Hepatic stellate cell (primary cell): ENCODE measurements around the gene HLX.

Source experiments
- DNase-seq: peaks from one replicate; pipeline ENCODE4 v3.0.0; 2011; ENCODE audit warnings: low spot score

Gene HLX

DNA sequence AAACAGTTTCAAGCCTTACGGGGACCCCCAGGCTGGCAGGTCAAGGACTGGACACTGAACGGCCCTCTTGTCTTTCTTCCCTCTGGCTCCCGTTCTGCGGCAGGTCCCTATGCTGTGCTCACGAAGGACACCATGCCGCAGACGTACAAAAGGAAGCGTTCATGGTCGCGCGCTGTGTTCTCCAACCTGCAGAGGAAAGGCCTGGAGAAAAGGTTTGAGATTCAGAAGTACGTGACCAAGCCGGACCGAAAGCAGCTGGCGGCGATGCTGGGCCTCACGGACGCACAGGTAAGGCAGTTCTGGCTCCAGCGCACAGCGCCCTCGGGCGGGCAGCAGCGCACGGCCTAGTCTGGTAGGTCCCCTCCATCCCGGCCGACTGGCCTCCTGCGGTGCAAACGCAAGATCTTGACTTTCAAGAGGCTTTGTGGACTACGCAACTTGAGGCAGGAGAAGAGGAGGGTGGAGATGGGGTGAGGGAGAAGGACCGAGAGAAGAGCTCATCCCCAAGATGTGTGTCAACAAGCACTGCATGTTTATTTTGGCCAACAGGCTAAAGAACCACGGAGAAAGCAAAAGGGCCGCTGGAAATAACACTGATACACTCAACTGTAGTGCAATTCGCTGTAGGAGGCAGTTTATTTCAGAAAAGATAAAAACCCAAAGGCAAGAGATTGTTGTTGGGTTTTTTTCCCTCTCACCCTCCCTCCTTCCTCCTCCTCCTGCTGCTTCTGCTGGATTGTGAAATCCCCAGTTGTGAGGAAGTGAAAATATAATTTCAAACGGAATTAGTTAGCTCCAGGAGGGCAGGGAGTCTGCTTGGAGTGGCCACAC is 3.0 kb downstream of the HLX start:
- DNase-seq: peak; percentile 75

DNA sequence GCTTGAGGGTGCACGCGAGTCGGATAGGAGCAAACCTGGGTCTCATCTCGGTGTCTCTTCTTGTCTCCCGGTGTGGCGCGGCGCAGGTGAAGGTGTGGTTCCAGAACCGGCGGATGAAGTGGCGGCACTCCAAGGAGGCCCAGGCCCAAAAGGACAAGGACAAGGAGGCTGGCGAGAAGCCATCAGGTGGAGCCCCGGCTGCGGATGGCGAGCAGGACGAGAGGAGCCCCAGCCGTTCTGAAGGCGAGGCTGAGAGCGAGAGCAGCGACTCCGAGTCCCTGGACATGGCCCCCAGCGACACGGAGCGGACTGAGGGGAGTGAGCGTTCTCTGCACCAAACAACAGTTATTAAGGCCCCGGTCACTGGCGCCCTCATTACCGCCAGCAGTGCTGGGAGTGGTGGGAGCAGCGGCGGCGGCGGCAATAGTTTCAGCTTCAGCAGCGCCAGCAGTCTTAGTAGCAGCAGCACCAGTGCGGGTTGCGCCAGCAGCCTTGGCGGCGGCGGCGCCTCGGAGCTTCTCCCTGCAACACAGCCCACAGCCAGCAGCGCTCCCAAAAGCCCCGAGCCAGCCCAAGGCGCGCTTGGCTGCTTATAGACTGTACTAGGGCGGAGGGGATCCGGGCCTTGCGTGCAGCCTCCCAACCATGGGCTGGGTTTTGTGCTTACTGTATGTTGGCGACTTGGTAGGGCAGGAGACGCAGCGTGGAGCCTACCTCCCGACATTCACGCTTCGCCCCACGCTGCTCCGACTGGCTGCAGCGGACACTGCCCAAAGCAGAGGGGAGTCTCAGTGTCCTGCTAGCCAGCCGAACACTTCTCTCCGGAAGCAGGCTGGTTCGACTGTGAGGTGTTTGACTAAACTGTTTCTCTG is 5.1 kb downstream of the HLX start:
- DNase-seq: peak; percentile 43

- no peak for DNase-seq
Observed at GRCh38 chr1:220884981-220885918, 6.0 kb downstream of the HLX start.

GRCh38 chr1:220885971-220886370 is 6.7 kb downstream of the HLX start:
- DNase-seq: no peak

- no peak for DNase-seq
Observed at GRCh38 chr1:220886470-220887201, 7.4 kb downstream of the HLX start.

GRCh38 chr1:220887202-220887519 is 7.9 kb downstream of the HLX start:
- DNase-seq: no peak

- DNase-seq: no peak
Observed at GRCh38 chr1:220887520-220888416, 8.5 kb downstream of the HLX start.

DNA sequence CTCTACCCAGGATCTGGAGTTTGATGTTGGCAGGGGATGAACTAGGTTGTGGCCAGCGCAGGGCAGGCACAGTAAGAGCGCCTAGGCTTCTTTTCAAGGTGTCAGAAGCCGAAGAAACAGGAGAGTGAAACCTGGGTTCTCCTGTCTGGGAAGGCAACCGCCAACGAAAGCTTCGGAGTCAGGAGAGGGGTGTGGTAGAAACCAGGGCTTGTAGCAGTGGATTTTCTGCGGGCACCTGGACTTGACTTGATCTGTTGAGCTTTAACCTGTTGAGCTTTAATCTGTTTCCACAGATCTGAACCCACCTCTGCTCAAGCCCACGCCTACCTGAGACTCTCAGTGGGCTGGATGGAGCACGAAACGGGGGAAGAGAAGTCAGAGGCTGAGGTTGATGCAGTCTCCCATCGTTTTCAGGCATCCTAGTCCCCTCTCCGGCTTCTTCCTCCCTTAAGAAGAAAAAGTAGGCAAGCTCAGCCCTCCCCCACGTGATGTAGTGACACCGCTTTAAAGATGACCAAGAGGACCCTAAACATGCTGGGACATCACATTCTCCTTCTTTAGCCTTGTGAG is 9.3 kb downstream of the HLX start:
- no peak for DNase-seq

DNA sequence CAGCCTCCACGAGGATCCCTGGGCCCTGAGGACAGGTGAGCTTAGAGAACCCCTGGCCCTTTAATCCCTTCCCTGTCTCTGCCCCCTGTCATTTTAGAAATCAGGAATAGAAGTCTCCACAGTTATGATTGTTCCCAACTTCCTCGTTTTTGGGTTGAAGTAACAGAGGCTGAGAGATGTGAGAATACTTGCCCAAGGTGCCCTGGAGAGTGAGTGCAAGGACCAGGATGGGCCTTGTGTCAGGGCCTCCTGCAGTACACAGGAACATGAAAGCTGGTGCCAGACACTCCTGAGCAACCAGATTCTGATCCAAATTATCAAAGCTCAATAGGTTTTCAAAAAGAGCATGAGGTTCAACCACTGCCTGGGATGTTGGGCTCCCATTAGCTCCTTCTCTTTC is 10.1 kb downstream of the HLX start:
- DNase-seq: no peak

- DNase-seq: no peak
Observed at GRCh38 chr1:220889848-220890287, 10.6 kb downstream of the HLX start.

- DNase-seq: no peak
Observed at GRCh38 chr1:220890602-220891001, 11.4 kb downstream of the HLX start.

DNA sequence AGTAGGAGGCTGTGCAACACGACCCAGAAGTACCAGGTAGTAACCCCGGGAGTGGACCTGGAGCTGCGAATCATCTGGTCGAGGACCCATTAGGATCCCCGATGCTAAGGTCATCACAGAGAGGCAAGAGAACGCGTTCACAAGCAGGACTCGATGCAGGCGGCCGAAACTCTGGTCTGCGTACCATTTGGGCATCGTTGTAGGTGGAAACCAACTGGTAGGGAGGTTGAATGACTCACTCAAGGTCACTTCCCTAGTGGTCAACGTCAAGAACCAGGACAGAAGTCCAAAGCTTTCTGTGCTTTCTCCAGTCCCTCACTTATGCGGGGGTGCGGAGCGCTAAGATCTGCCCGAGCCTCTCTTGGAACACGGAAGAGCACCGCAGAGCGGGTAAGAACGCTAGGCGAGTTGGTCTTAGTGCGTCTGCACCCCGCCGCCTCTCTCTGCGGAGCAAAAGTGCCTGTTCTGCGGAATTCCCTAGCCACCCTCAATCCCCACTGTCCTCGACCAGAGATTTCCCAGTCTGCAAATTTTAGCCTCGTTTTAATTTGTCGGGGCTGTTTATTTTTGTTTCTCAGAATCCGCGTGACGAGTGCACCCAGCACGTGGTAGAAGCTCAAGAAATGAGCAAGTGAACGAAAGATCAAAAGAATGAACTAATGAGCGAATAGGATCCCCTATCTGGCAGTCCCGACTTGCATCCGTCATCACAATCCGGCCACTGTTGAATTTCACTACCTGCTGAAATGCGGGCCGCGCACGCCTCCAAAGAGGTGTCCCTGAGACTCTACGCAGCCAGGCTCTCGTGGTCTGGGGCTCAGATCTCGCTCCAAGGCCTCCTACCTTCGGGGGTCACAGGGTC is 12.2 kb downstream of the HLX start:
- no peak for DNase-seq

DNA sequence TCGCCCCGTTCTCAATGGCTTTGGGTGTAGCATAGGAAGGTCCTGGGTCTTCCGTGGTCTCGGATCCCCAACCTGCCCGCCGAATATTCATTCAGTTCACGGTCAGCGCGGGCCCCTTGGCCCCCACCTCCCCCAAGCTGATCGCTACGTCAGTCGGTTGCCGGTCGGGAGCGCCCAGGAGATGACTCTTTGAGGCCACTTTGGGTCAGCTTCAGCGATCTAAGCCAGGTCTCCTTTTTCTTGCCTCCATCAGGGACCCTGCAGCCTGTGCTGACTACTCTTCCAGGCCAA is 12.8 kb downstream of the HLX start:
- DNase-seq: no peak

DNA sequence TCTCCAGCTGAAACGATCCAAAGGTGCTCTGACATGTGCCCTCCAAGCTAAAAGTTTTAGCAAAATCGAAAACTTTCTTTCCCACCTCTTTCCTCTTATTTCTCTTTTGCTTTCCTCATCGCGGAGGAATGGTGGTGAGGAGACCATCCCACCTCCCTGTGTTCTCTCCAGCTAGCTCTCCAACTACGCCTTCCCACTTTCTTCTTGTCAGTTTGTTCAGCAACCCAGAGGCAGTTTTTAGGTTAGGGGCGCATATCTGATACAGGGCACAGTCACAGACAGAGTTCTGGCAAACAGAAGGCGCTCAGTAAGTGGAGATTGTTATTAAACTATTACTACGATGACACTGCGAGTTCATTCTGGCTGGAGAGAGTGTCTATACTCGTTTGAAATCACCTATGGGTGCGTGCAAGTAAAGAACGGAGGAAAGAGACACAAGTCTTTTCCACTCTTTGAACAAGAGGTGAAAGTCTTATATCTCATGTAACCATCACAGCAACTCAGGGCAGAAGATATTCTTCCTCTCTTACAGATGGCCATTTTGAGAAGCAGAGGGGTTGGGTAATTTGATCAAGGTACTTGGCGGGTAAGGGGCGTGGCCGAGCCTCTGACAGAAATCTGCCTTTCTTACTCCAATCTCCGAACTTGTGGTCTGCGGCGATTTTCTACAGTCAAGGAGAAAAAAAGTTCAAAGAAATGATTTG is 13.9 kb downstream of the HLX start:
- DNase-seq: no peak

DNA sequence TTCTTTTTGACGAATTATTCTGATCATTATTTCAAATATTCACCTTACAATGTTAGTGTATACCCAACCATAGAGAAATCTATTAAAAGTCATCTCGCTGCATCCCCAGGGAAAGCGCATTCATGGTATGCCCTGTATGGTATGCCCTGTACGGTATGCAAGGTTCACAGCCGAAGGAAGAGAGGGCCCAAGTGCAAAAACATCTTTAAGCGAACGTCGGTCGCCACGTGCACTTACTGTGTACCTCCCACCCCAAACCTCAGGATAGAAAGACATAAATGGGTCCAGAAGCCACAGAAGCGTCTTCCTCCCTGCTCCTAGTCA is 14.4 kb downstream of the HLX start:
- DNase-seq: no peak

- DNase-seq: no peak
Observed at GRCh38 chr1:220894025-220894923, 15.0 kb downstream of the HLX start.

DNA sequence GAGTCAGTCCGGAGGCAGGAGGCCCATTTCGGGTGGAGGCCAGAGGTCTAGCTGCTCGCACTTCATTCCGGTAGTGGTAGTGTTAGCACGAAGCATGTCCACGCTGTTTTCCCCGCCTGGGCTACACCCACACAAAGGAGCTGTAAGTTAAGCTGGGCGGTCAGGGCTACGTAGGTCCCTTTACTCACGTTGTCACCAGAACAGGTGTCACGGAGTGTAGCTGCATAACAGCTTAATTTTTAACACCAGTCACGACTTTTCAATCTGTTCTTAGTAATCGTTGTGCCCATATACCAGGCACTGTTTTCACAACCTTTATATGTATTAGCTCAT is 15.6 kb downstream of the HLX start:
- DNase-seq: no peak

- DNase-seq: no peak
Observed at GRCh38 chr1:220895412-220895946, 16.2 kb downstream of the HLX start.
